Pancreas (tissue), 10 donors: ENCODE results near the gene TAB2. TPM values are rescaled to one million over a fixed set of nuclear protein-coding genes. Genes with fewer than 3 reads are reported as not detected.
A peak's percentile ranks its signal among the peaks of the same experiment; 100 is the strongest.

Experiments
- ATAC-seq, 4 donors: fragments of 200-7000 bp; cut with Tn5 transposase; one replicate each; pipeline versions ENCODE4 v1.8.0 to v1.9.1; 2020; ENCODE audit warnings: mild to moderate bottlenecking in 4 of 4, moderate library complexity in 4 of 4
- DNase-seq, 6 donors: peaks; one replicate each; pipeline ENCODE4 v3.0.0-alpha.2; 2020
- FAIRE-seq: peaks from 2 replicates; lab custom pipeline; 2012; peaks lifted over from hg19 to GRCh38; lab: Jason Lieb, UNC
- H3K27ac ChIP-seq, 4 donors: fragments of 200-600 bp; sonication (generic); 1 replicate in 3 of 4; 2 replicates in 1 of 4; pipeline versions ENCODE4 v1.5.0 to v1.8.0; 2020
- H3K27me3 ChIP-seq, 4 donors: fragments of 200-600 bp; one replicate each; pipeline ENCODE4 v1.8.0; 2021
- H3K36me3 ChIP-seq, 3 donors: fragments of 200-600 bp; sonication (generic) in 1 of 3; one replicate each; pipeline versions ENCODE4 v1.5.0 to v1.8.0; 2020 to 2021
- H3K4me1 ChIP-seq, 3 donors: fragments of 200-600 bp; one replicate each; pipeline ENCODE4 v1.8.0; 2021
- H3K4me3 ChIP-seq, 4 donors: fragments of 200-600 bp; sonication (generic) in 2 of 4; one replicate each; pipeline versions ENCODE4 v1.5.0 to v1.8.0; 2020 to 2021
- H3K9me3 ChIP-seq, 4 donors: fragments of 200-600 bp; one replicate each; pipeline ENCODE4 v1.8.0; 2021
- CTCF ChIP-seq, 4 donors: fragments of 200-600 bp; sonication (generic) in 3 of 4; IDR thresholded peaks; one replicate each; pipeline versions ENCODE4 v1.5.0 to v1.8.0; 2021; ENCODE audit warnings: antibody characterized with exemption in 4 of 4
- WGBS, 2 donors: extraction: QIAGEN DNeasy Blood & Tissue Kit; methylation state at CpG; one replicate each; pipeline ENCODE4 v1.1.7; 2013; 5-methylcytosine and 5-hydroxymethylcytosine counted together
- intact Hi-C, 3 donors: fragments of 100-400 bp; cut with DNase I; formaldehyde crosslinking; loops; one replicate each; pipeline versions ENCODE4 v1.11.1 to v1.14.2; 2022
- polyA plus RNA-seq, 2 donors: library from polyadenylated mRNA; stranded (reverse); fragments of 200-250 nt; gene quantifications; one replicate each; pipeline ENCODE4 v1.2.3, GENCODE V29; 2013
- total RNA-seq, 6 donors: library from RNA; stranded (reverse); fragmentation: NEBNext Ultra II Directional in 4 of 6; extraction: Animal tissue kit (Norgen Biotek cat#: 25700) in 4 of 6; gene quantifications; one replicate each; pipeline versions ENCODE4 v1.2.1 to v1.2.4, GENCODE V29; 2021 to 2023
- donor health status: healthy with polysubstance abuse.
- donor health status: DM: no; HTN: no; CAD: no; lungs with moderate emphysema.
- donor health status: DM: no; HTN: no; CAD: no.
- donor health status: control.
- donor health status: control.
- donor health status: Bipolar disorder and iron deficiency.
- donor health status: DM: yes; HTN: yes; CAD: no.
- donor health status: DM: no; HTN: no; CAD: no.
- donor health status: DM: no; HTN: no; CAD: no.
- donor health status: DM: yes; HTN: yes; CAD: no.

The TAB2 gene
- total and polyA plus RNA-seq, 8 donors, result 6.6 to 35.1 (median 20.7) TPM

GRCh38 chr6:149429427-149430360 is 112.2 kb downstream of the TAB2 start:
- no peak for TF ChIP-seq CTCF (IDR thresholded peaks at IDR 0.05)
- WGBS, 2 donors, result 85 to 88% methylated on average over 26 of the region's 26 CpGs
- Histone ChIP-seq H3K27ac (no peak overlapping the region), H3K4me1 (peaks cover 0 to 3% (median 3%) of the 10 kb centered on the region in 3 donors), H3K36me3 (no peaks in the 10 kb centered on the region), H3K27me3 (no peaks in the 10 kb centered on the region), H3K4me3 (no peak overlapping the region), H3K9me3 (no peaks in the 10 kb centered on the region)
- ATAC-seq (no peak), DNase-seq (no peak), FAIRE-seq (no peak)
- intact Hi-C loops, result loop anchor here in 2 of 3 donors (5.0 to 10.0 kb wide), 4 partner anchors 345 to 405 kb away; no protein-coding TSS in a partner anchor

GRCh38 chr6:149431905-149432775 is 114.6 kb downstream of the TAB2 start:
- Histone ChIP-seq H3K9me3 (no peaks in the 10 kb centered on the region), H3K27me3 (no peaks in the 10 kb centered on the region), H3K4me1 (peaks cover 0 to 3% (median 3%) of the 10 kb centered on the region in 3 donors), H3K27ac (no peak overlapping the region), H3K4me3 (no peak overlapping the region), H3K36me3 (no peaks in the 10 kb centered on the region)
- DNase-seq (peak; percentile 78 to 96 (median 92)), ATAC-seq (peak; percentile 97 to 100 (median 98)), FAIRE-seq (no peak)
- WGBS, 2 donors, result 21 to 22% methylated on average over 19 of the region's 19 CpGs
- intact Hi-C loops, result loop anchor here in 2 of 3 donors (5.0 to 10.0 kb wide), 2 partner anchors 405 to 407 kb away; no protein-coding TSS in a partner anchor
- peak; percentile 83 to 99 (median 88) for TF ChIP-seq CTCF (IDR thresholded peaks at IDR 0.05)

- intact Hi-C loops, result loop anchor here in 2 of 3 donors (5.0 to 10.0 kb wide), 2 partner anchors 406 to 409 kb away; no protein-coding TSS in a partner anchor
- no peak overlapping the region for H3K27ac ChIP-seq
- 61 to 71% methylated on average over 2 of the region's 2 CpGs for WGBS, 2 donors
Observed at GRCh38 chr6:149433405-149433804, 115.9 kb downstream of the TAB2 start.

GRCh38 chr6:149433881-149434280 is 116.4 kb downstream of the TAB2 start:
- WGBS, 2 donors, result 58 to 64% methylated on average over 1 of the region's 1 CpG
- DNase-seq (no peak), ATAC-seq (no peak), FAIRE-seq (no peak)
- TF ChIP-seq CTCF (IDR thresholded peaks at IDR 0.05), result no peak
- Histone ChIP-seq H3K36me3 (no peaks in the 10 kb centered on the region), H3K27ac (no peak overlapping the region), H3K9me3 (no peaks in the 10 kb centered on the region), H3K4me1 (peaks cover 0 to 3% (median 3%) of the 10 kb centered on the region in 3 donors), H3K4me3 (no peak overlapping the region), H3K27me3 (no peaks in the 10 kb centered on the region)
- intact Hi-C loops, result loop anchor here in 2 of 3 donors (5.0 to 10.0 kb wide), 2 partner anchors 407 to 409 kb away; no protein-coding TSS in a partner anchor

More at GRCh38 chr6:149433405-149433804, 115.9 kb downstream of the TAB2 start:
- H3K27me3 ChIP-seq, result no peaks in the 10 kb centered on the region
- H3K4me1 ChIP-seq, result peaks cover 0 to 3% (median 3%) of the 10 kb centered on the region in 3 donors
- TF ChIP-seq CTCF (IDR thresholded peaks at IDR 0.05), result no peak
- no peaks in the 10 kb centered on the region for H3K9me3 ChIP-seq
- H3K4me3 ChIP-seq, result no peak overlapping the region
- no peak for ATAC-seq
- DNase-seq, result no peak
- no peak for FAIRE-seq
- no peaks in the 10 kb centered on the region for H3K36me3 ChIP-seq
